Activated CD8-positive, alpha-beta memory T cell treated with anti-CD3 and anti-CD28 coated beads, Interleukin-2, amount 10 ng/mL, durations not matched to agents 7 days and 5 days (primary cell): ENCODE measurements around the gene RAB28. TPM values are rescaled to one million over a fixed set of nuclear protein-coding genes. Genes with fewer than 3 reads are reported as not detected.

Source experiments
- ATAC-seq: fragments of 150-1000 bp; cut with Tn5 transposase; one replicate; pipeline ENCODE4 v1.10.0; 2021; ENCODE audit warnings: moderate library complexity
- CTCF ChIA-PET: fragments of 350-600 bp; sonication (Branson Sonifier 250); formaldehyde crosslinking; loops from one replicate; lab custom pipeline; 2021; ENCODE audit warnings: antibody characterized with exemption; lab: Charles Lee
- DNase-seq: peaks from one replicate; pipeline ENCODE4 v3.0.0-alpha.2; 2020
- H3K27ac Mint-ChIP-seq: one replicate; pipeline ENCODE4 v1.8.0; 2021; ENCODE audit warnings: mild to moderate bottlenecking, mixed read lengths
- H3K27me3 Mint-ChIP-seq: one replicate; pipeline ENCODE4 v1.8.0; 2021; ENCODE audit warnings: mixed read lengths
- H3K36me3 Mint-ChIP-seq: one replicate; pipeline ENCODE4 v1.8.0; 2021; ENCODE audit warnings: mild to moderate bottlenecking, mixed read lengths
- H3K4me1 Mint-ChIP-seq: one replicate; pipeline ENCODE4 v1.8.0; 2021; ENCODE audit warnings: mixed read lengths
- H3K4me3 Mint-ChIP-seq: one replicate; pipeline ENCODE4 v1.8.0; 2021; ENCODE audit warnings: mild to moderate bottlenecking, moderate library complexity, mixed read lengths
- H3K9me3 Mint-ChIP-seq: one replicate; pipeline ENCODE4 v1.8.0; 2022; ENCODE audit warnings: low read depth, mixed read lengths
- total RNA-seq, 2 experiments: library from RNA; stranded (reverse); gene quantifications; one replicate each; pipeline ENCODE4 v1.2.3, GENCODE V29; 2021

The RAB28 gene
- total RNA-seq, 2 experiments from 2014 or later: 13.7 to 19.0 TPM

DNA sequence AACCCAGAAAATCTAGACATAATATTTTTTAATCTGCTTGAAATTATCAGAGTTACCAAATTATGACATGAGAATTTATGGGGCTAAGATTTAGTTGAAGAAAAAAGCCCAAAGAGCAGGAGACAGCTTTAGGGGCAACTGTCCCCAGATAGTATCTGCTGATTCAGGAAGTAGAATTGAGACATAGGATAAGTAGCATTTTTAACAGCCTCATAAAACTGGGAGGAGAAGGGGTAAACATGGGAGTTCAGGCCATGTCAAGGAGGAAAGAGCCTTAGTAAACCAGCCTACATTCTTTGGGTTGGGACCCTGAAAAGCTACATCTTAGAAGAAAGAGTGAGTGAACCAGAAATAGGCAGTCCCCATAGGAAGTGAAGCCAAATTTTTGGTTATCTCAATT is 9.7 kb upstream of the RAB28 start:
- Mint-ChIP-seq H3K9me3 (no peaks in the 10 kb centered on the region), H3K27me3 (peaks cover 37% of the 10 kb centered on the region), H3K27ac (no peak overlapping the region), H3K4me3 (no peak overlapping the region), H3K36me3 (no peaks in the 10 kb centered on the region), H3K4me1 (no peaks in the 10 kb centered on the region)
- CTCF ChIA-PET: no interaction called here
- no peak for ATAC-seq
- no peak for DNase-seq

DNA sequence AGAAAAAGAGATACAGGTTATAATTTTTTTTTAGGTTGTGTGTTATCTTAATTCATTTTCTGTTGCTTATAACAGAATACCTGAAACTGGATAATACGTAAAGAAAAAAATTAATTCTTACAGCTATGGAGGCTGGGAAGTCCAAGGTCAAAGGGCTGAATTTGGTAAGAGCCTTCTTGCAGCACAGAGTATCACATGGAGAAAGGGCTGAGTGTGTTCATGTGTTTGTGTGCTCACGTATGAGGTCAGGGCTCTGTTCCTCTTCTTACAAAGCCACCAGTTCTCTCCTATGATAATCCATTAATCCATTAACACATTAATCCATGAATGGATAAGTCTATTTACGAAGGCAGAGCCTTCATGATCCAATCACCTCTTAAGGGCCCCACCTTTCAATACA is 8.6 kb upstream of the RAB28 start:
- H3K4me1 Mint-ChIP-seq: no peaks in the 10 kb centered on the region
- H3K27ac Mint-ChIP-seq: no peak overlapping the region

DNA sequence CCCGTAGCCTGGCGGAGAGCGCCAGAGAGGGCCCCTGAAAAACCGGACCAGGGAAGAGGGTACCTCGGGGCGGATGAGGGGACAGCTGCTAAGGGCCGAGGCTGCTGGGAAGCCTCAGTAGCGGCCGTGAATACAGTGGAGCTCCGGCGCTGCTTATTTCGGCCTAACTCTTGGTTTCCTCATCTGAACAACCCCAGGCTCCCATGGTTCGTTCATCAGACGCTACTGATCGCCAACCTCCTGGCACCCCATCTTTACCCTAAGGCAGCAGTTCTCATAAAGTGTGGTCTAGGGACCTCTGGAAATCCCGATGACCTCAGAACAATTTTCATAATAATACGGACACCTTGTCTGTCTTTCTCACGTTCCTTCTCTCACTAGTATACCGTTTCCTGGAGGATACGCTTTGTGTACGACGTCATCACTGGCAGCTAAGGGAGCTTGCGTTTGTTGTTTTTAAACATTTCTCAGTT is 645 bp upstream of the RAB28 start:
- peak overlapping the region; percentile 88 for H3K4me3 Mint-ChIP-seq
- H3K27me3 Mint-ChIP-seq: peaks cover 11% of the 10 kb centered on the region
- peaks cover 26% of the 10 kb centered on the region for H3K4me1 Mint-ChIP-seq
- DNase-seq: no peak
- CTCF ChIA-PET: no interaction called here
- H3K27ac Mint-ChIP-seq: peak overlapping the region; percentile 98
- H3K36me3 Mint-ChIP-seq: peaks cover 2% of the 10 kb centered on the region
- H3K9me3 Mint-ChIP-seq: no peaks in the 10 kb centered on the region
- ATAC-seq: peak; percentile 38

More for the DNA sequence above, 8.6 kb upstream of the RAB28 start:
- Mint-ChIP-seq H3K36me3 (no peaks in the 10 kb centered on the region), H3K27me3 (peaks cover 33% of the 10 kb centered on the region), H3K9me3 (no peaks in the 10 kb centered on the region), H3K4me3 (no peak overlapping the region)
- CTCF ChIA-PET: no interaction called here
- ATAC-seq (no peak), DNase-seq (no peak)

DNA sequence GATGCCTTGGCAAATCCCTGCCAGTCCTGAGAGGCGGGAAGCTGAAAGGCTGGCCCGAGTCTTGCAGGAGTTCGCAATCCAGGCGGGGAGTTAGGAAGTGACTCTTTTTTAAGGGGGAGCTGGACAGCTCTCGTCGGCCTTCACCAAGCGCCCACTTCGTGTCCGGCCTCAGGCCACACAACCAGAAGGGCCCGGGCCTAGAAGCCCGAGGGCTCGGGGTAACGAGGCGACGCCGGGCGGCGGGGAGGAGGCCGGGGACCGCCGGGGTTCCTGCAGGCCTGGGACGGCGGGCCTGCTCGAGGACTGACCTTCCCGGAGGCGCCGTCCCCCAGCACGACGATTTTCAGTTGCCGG is 395 bp downstream of the RAB28 start:
- Mint-ChIP-seq H3K27me3 (peaks cover 7% of the 10 kb centered on the region), H3K36me3 (peaks cover 2% of the 10 kb centered on the region), H3K9me3 (no peaks in the 10 kb centered on the region), H3K4me1 (peaks cover 26% of the 10 kb centered on the region), H3K4me3 (peak overlapping the region; percentile 88), H3K27ac (peak overlapping the region; percentile 78)
- CTCF ChIA-PET: interaction anchor here (0.9 to 1.0 kb wide), 2 partner anchors 65 to 171 kb away, joined by 3 to 4 read pairs; no protein-coding TSS in a partner anchor
- ATAC-seq (peak; percentile 25), DNase-seq (peak; percentile 42)

- Mint-ChIP-seq H3K4me3 (peak overlapping the region; percentile 88), H3K27ac (peak overlapping the region; percentile 78), H3K27me3 (peaks cover 3% of the 10 kb centered on the region), H3K4me1 (peaks cover 26% of the 10 kb centered on the region), H3K36me3 (peaks cover 2% of the 10 kb centered on the region), H3K9me3 (no peaks in the 10 kb centered on the region)
- DNase-seq (no peak), ATAC-seq (no peak)
- CTCF ChIA-PET: interaction anchor here (0.9 to 1.0 kb wide), 2 partner anchors 65 to 171 kb away, joined by 3 to 4 read pairs; no protein-coding TSS in a partner anchor
These were observed 888 bp downstream of the RAB28 start for GRCh38 chr4:13483136-13483767.

DNA sequence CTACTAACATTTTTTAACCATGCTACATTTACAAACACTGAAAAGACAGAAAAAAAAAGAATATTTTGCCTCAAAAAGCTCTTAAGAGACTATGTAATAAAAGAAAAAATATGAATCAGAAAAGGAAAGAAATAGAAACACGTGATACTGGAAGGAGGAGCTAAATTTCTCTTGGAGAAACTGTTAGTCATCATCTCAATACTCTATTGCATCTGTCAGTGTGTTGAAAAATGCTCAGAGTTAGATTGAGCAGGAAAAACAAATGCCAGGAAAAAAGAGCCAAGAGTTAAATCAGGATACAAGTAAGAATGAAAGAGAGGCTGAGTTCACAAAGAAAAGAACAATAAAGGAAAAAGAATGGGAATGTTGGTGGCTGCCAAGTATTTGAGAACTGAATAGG is 2.6 kb downstream of the RAB28 start:
- Mint-ChIP-seq H3K9me3 (no peaks in the 10 kb centered on the region), H3K27me3 (no peaks in the 10 kb centered on the region), H3K4me1 (peaks cover 32% of the 10 kb centered on the region), H3K36me3 (peaks cover 3% of the 10 kb centered on the region), H3K27ac (no peak overlapping the region), H3K4me3 (no peak overlapping the region)
- no peak for ATAC-seq
- no peak for DNase-seq
- CTCF ChIA-PET: no interaction called here

DNA sequence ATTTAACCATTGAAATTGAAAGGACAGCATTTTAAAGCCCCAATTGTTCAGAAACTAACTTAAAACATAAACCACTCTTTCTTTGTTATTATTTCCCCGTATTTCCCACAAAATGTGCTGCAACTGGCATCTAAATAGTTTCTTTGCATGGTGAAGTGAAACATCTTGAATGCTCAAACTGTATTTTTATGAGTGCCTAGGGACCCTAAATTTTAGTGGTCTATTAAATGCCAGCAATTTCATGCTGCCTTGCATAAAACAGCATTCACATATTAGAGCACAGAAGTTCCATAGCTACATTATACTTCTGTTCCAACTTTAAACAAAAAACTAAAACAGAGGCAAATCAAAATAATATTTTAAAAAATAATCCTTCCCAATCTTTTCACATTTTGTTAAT is 5.4 kb downstream of the RAB28 start:
- no peak overlapping the region for H3K4me3 Mint-ChIP-seq
- CTCF ChIA-PET: no interaction called here
- no peak overlapping the region for H3K27ac Mint-ChIP-seq
- H3K27me3 Mint-ChIP-seq: no peaks in the 10 kb centered on the region
- H3K9me3 Mint-ChIP-seq: no peaks in the 10 kb centered on the region
- no peak for DNase-seq
- no peak for ATAC-seq
- H3K4me1 Mint-ChIP-seq: peaks cover 28% of the 10 kb centered on the region
- peaks cover 3% of the 10 kb centered on the region for H3K36me3 Mint-ChIP-seq

- H3K4me1 Mint-ChIP-seq: peaks cover 23% of the 10 kb centered on the region
- no peak overlapping the region for H3K4me3 Mint-ChIP-seq
- H3K27ac Mint-ChIP-seq: no peak overlapping the region
- CTCF ChIA-PET: no interaction called here
- H3K9me3 Mint-ChIP-seq: no peaks in the 10 kb centered on the region
- ATAC-seq: no peak
- peaks cover 3% of the 10 kb centered on the region for H3K36me3 Mint-ChIP-seq
- no peaks in the 10 kb centered on the region for H3K27me3 Mint-ChIP-seq
- no peak for DNase-seq
These were observed 6.0 kb downstream of the RAB28 start for GRCh38 chr4:13478131-13478530.

GRCh38 chr4:13476915-13477314 is 7.2 kb downstream of the RAB28 start:
- Mint-ChIP-seq H3K4me1 (peaks cover 17% of the 10 kb centered on the region), H3K27me3 (no peaks in the 10 kb centered on the region), H3K9me3 (no peaks in the 10 kb centered on the region), H3K27ac (no peak overlapping the region), H3K36me3 (peaks cover 6% of the 10 kb centered on the region), H3K4me3 (no peak overlapping the region)
- DNase-seq: no peak
- peak; percentile 58 for ATAC-seq
- CTCF ChIA-PET: no interaction called here

- ATAC-seq (no peak), DNase-seq (no peak)
- Mint-ChIP-seq H3K4me3 (no peak overlapping the region), H3K27ac (no peak overlapping the region), H3K36me3 (peaks cover 4% of the 10 kb centered on the region), H3K27me3 (no peaks in the 10 kb centered on the region), H3K9me3 (no peaks in the 10 kb centered on the region), H3K4me1 (peaks cover 11% of the 10 kb centered on the region)
- CTCF ChIA-PET: no interaction called here
These were observed 8.0 kb downstream of the RAB28 start for GRCh38 chr4:13476152-13476551.

DNA sequence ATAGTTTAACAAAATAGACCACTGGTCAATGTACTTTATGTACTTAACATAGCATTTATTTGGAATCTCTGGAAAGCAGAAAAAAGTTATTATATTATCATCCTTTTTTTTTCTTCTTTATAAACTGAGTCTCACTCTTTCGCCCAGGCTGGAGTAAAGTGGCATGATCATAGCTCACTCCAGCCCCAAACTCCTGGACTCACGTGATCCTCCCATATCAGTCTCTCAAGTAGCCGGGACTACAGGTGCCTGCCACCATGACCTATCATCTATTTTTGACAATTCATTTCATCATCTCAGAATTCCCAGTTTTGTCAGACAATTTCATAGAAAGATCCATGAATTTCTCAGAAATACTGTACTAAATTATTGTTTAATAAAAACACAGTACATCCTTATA is 12.7 kb downstream of the RAB28 start:
- CTCF ChIA-PET: no interaction called here
- Mint-ChIP-seq H3K4me1 (no peaks in the 10 kb centered on the region), H3K27me3 (no peaks in the 10 kb centered on the region), H3K4me3 (no peak overlapping the region), H3K27ac (no peak overlapping the region), H3K9me3 (no peaks in the 10 kb centered on the region), H3K36me3 (peaks cover 7% of the 10 kb centered on the region)
- ATAC-seq: no peak
- no peak for DNase-seq

DNA sequence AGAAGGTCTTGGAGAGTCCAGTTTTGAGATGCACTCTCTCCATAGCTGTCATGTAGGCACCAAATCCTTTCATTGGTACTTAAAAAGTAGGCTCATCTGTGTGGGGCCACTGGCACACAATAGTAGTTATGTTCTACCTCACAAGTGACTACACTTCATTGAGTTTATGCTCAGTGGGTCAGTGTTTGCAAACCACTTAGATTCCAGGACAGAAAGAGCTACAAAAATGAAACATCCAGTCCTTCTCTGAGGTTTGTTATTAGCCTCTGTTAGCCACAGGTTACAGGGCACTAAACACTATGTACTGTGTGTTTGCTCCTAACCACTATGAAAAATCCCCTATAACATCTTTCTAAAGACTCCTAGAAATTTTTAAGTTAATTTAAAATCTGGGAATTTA is 13.8 kb downstream of the RAB28 start:
- ATAC-seq: no peak
- Mint-ChIP-seq H3K4me3 (no peak overlapping the region), H3K9me3 (peaks cover 4% of the 10 kb centered on the region), H3K36me3 (peaks cover 18% of the 10 kb centered on the region), H3K27ac (no peak overlapping the region), H3K4me1 (no peaks in the 10 kb centered on the region), H3K27me3 (no peaks in the 10 kb centered on the region)
- CTCF ChIA-PET: no interaction called here
- DNase-seq: no peak

DNA sequence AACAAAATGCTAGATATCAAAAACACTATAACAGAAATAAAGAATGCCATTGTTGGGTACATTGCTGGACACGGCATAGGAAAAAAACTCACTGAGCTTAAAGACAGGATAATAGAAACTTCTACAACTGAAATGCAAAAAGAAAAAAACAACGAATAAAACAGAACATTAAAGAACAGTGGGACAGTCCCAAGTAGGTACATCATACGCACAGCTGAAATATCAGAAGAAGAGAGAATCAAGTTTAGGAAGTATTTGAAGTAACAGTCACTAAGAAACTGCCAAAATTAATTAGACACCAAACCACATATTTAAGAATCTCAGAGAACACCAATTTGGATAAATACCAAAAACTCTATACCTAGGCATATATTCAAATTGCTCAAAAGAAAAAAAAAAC is 19.2 kb downstream of the RAB28 start:
- no peaks in the 10 kb centered on the region for H3K27me3 Mint-ChIP-seq
- no peak overlapping the region for H3K4me3 Mint-ChIP-seq
- peaks cover 7% of the 10 kb centered on the region for H3K4me1 Mint-ChIP-seq
- peaks cover 8% of the 10 kb centered on the region for H3K9me3 Mint-ChIP-seq
- CTCF ChIA-PET: no interaction called here
- DNase-seq (no peak), ATAC-seq (no peak)
- H3K27ac Mint-ChIP-seq: no peak overlapping the region
- peaks cover 29% of the 10 kb centered on the region for H3K36me3 Mint-ChIP-seq

DNA sequence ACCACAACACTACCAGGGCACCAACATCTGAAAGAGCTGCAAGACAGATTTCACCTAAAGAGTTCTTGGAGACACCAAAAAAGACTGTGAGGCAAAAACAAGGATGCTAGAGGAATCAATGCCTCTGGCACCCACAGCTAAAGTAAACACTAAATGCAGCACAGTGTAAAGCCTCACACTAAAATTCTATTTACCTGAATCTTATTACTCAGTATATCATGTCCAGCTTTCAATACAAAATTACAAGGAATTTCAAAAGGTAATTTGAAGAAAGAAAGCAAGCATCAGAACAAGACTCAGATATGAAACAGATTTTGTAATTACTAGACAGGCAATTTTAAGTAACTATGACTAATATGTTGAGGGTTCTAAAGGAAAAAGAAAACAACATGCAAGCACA is 19.6 kb downstream of the RAB28 start:
- ATAC-seq: no peak
- H3K9me3 Mint-ChIP-seq: peaks cover 8% of the 10 kb centered on the region
- peaks cover 7% of the 10 kb centered on the region for H3K4me1 Mint-ChIP-seq
- peaks cover 32% of the 10 kb centered on the region for H3K36me3 Mint-ChIP-seq
- no peak overlapping the region for H3K4me3 Mint-ChIP-seq
- no peak for DNase-seq
- no peak overlapping the region for H3K27ac Mint-ChIP-seq
- no peaks in the 10 kb centered on the region for H3K27me3 Mint-ChIP-seq
- CTCF ChIA-PET: no interaction called here
